SW480 (cell line): ENCODE data around the gene SLC38A2.
"Not testable (repeated sequence)": the region's sequence is repeated elsewhere in the genome, so short reads cannot be mapped to it uniquely, and the experiment has no call there.

Source experiments
- DNase-seq: peaks from one replicate; pipeline ENCODE4 v3.0.0-alpha.2; 2016; ENCODE audit warnings: low spot score

SLC38A2 gene

DNA sequence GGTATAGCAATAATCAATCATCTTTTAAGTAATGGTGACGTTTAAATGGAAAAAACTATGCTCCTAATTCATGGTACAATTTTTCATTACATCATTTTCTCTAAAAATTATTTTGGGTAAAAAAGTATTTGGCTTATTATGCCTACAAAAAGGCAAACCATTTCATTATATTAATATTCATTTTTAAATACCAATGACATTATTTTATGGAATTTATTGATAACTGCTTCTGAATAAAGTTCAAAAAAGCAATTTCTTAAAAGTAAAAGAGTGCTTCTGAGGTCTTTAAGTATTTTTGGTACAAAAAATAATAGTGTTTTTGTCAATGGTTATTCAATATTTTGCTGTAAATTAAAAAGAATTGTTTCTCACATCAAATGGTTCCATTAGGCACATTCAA, 12.2 kb downstream of the SLC38A2 start:
- no peak for DNase-seq

DNA sequence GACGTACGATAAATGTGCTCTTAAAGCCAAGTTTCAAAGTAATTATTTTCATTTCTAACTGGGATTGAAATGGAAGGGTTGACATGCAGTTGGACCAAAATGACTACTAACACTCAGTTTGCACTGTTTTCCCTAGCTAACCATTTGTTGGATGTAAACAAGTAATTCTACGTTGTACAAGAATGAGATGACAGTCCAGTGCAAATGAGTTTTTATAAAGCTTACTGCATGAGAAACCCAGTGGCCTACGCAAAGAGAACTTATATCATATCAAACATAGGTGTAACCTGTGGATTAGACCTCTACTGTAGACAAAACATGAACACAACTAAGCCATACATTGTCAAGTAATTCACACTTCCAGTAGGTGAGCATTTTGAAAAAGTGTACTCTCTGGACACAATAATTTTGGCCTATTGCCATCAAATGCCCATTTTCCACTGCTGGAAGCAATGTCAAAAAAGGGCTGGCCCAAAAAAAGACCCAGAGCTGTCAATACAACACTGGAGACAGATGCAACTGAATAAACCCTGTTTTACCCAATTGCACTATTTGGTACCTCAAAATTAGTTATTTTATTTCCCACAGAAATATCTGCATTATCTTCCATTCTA, 12.8 kb downstream of the SLC38A2 start:
- DNase-seq: no peak

DNA sequence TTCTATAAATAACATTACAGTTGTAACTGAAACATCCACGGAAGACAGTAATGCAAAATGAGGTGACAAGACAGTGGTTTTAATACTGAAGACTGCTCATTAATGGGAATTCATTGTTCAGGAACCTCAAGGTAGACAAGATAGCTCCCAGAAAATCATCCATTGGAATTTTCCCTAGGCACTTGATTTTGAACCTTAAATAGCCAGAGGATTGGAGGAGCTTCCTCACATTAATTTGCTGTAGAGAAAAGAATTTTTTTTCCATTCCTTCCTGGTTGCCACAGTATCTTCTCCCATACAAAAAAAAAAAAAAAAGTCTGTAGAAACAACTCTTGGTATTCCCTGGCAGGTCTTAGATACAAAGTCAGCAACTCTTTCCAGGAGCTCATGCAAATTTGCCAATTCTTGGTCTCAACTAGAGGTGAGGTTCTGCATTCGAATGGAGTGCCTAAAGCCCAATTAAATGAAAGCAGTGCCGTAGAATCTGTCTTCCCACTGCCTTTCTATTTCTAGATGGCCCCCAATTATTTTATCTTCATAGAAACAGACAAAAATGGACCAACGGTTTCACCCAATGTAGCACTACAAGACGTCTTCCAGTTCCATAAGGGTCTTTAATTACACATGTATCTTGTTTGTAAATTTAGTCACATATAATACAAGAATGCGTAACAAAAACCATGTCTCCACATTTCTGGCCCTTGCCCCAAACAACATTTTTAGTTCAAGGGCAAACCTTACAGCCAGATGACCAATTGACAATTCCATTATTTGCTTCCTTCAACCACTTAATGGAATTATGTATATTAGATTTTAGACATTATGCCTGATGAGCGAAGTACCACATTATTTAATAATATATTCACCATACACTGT, 13.5 kb downstream of the SLC38A2 start:
- no peak for DNase-seq

DNA sequence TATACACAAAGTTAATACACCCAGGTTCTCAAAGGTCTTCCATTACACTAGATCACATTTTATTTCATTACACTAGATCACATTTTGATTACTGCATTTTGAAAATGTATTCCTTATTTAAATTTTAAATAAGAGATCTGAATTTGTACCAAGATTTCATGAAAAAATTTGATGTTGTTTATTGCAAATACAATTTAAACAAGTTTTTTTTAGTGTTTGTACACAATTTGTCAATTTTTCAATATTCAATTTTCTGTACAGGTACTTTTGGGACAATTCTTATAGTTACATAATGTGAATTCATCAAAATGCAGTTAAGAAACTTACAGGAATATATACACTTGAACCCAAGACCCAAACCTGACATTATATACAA, 14.3 kb downstream of the SLC38A2 start:
- DNase-seq: no peak

DNA sequence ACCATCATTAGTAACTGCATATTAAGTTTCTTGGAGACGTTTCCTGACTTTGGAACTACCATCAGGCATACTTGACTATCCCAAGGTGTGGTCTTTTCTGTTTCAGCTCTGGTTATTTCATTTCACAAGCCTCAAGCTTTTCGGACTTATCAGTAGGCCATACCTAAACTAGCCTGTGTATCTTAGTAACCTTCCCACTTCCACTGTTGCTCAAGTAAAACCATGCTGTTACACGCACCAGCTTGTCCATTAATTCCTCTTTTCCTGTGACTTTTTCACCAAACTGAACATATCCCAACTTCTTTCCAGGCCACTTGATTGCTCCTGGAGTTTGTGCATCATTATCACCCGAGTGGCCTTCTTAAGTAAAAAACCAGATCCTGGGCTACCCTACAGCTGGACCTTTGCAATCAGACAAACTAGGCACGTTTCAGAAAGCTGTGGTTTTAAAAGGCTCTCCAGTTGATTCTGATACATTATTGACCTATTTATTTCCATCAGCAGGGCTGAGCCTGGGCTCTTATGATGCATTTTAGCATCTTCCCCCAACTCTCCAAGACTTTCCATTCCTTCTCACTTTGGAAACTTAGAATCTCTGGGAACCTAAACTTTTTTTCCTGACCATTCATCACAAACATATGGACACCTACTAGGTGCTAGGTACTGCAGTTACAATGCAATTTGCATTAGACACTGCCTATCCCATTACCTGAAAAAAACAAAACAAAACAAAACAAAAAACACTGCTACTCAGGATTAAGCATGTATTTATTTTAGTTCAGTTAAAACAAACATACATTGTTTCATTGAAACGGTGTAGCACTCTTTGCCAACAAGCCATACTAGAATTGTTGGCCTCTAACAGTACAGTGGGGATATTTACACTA, 14.9 kb downstream of the SLC38A2 start:
- peak; percentile 66 for DNase-seq

DNA sequence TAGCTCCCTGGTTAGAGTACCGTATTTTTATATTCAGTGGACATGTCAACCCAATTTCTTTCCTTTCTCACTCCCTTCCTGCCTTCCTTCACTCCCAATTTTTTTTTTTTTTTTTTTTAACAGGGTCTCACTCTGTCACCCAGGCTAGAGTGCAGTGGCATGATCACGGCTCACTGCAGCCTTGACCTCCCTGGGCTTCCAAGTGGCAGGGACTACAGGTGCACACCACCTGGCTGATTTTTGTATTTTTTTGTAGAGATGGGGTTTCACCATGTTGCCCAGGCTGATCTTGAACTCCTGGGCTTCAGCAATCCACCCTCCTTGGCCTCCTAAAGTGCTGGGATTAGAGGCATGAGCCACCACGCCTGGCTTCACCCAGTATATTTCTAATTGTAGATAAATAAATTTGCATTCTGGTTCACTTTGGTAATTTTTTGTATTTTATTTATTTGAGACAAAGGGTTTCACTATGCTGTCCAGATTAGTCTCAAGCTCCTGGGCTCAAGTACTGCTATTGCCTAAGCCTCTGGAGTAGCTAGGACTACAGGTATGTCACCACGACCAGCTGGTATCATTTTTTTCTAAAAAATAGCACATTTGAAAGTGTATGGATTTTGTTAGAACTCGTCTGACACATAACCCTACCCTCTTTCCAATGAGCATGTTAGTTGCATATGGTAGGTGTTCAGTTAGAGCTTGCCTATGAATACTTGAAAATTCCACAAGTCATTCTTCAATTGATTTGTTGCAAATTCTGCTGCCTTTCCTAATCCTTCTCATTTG, 15.7 kb downstream of the SLC38A2 start:
- DNase-seq: no peak

DNA sequence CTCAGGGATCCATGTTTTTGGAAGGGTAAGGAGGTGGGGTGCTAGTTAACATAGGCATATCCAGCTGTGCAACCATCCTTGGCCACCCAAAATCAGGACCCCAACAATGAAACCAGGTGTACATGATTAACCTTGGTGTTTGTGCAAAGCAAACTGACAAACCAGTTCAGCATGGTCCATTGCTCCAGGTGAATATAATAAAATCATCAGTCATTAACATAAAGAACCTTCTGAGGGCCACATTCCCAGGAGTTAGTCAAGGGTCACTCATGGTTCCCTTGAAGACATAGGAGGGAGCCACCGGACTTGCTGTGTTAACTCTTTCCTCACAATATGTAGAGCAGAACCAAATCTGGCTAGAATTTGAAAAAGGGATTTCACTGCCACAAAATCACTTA, 17.8 kb downstream of the SLC38A2 start:
- DNase-seq: no peak

DNA sequence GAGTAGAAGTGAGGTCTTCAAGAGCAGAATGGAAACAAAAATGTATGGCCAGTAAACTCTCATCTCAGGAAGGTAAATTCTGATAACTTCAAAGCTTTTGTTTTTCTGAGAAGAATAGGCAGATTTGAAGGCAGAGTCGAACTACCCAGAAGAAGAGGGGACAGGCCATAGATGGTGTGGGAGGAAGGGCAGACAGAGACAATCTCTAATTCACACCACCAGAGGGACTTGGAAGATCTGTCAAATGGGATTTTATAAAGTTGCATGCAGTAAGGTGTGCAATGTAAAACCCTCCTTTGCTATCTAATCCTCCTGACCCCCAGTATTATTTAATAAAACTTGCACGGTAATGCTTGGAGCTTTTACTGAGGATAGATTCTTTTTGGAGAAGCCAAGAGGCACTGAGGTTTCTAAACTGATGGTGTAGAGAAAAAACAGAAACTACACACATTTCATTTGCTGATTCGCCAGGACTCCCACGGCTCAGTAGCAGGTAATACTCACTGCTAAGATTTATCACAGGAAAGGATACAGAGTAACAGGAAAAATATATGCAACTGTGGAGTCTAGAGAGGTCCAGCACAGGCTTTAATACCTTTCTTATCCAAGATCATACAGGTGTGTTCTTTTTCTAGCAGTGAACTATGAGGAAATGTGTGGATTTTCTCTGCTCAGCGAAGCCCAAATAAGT, 18.3 kb downstream of the SLC38A2 start:
- DNase-seq: no peak

DNA sequence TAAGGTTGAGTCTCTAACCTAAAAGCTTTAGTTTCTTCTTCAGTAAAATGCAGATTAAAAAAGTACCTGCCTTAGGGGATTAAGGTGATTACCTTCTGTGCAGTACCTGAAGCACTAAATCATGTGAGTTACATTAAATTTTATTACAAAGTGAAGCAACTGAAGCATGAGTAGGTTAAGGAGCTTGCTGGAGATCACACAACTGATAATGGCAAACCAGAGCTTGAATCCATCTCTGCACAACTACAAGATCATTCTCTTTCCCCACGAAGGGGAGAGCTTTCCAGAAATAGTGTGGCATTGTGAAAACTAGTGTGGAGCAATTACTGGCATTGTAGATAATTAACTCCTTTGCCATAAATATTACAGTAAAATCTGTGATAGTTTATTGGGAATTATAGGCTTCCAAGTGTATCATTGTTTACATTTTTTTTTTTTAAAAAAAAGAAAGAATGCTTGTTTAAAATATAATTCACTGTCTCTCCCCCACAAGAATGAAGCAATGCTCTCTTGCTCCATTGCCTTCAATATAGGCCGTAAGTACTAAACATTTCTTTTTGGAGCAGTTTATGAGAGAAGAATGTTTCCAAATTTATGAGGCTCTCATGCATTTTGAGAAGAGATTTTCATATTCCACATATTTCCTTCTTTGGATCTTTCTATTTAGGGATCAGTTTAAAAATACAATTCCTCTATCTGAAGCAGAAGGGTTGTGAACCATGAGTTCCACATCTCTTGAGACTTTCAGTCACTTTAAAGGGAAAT, 20.5 kb downstream of the SLC38A2 start:
- no peak for DNase-seq

DNA sequence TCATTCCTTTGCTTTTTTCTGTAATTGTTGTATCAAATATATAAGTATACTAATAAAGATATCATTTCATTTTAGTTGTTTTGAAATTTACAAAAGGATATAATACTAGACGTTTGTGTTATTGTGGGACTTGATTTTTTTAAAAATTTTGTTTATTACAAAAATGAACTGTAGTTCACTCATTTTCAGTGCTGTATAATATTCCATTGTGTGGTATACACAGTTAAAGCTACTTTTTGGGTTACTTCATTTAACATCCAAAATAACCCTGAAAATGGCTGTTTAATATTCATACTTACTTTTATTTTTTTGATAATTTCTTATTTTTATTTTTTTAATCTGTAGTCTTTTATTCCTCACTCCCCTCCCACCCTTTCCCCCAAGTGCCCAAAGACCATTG, 21.4 kb downstream of the SLC38A2 start:
- no peak for DNase-seq

DNA sequence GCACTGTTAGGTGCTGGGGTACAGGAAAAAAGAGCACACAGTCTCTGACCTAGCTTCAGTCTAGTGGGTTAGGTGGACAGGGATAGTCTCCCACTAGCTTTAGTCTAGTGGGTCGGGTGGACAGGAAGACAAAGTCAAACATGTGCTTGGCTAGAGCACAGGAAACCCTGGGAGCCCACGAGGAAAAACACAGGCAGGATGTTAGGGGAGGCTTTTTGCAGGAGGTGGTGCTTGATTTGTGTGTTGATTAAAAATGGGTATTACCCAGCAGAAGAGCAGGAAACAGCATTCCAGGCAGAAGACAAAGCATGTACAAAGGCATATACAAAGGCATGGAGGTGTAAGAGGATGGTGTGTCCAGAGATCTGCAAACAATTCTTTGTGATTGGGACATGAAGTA, 23.3 kb downstream of the SLC38A2 start:
- no peak for DNase-seq

DNA sequence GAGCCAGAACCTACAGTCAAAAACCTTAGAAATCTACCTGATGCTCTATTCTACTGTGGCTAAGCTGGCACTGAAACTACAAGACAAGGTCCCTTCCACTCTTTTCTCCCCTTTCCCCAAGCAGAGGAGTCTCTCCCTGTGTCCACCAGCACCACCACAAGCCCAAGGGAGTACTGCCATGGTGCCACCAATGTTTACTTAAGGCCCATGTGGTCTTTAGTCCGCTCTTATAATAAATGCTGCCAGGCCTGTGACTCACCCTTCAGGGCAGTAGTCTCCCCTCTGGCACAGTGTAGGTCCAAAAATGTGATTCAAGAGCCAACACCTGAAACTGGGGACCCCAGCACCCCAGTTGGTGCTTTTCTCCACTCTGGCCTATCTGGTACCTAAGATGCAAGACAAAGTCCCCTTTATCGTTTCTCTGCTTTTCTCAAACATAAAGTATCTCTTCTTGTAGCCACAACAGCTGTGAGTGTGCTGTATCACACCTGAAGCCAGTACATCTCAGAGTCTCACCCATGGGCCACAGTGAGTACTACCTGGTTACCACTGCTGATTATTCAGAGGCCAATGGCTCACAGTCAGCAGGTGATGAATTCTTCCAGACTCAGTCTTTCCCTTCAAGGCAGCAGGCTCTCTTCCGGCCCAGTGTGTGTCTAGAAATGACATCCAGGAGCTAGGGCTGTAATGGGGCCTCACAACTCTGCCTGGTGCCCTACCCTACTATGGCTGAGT, 29.3 kb downstream of the SLC38A2 start:
- peak; percentile 48 for DNase-seq

DNA sequence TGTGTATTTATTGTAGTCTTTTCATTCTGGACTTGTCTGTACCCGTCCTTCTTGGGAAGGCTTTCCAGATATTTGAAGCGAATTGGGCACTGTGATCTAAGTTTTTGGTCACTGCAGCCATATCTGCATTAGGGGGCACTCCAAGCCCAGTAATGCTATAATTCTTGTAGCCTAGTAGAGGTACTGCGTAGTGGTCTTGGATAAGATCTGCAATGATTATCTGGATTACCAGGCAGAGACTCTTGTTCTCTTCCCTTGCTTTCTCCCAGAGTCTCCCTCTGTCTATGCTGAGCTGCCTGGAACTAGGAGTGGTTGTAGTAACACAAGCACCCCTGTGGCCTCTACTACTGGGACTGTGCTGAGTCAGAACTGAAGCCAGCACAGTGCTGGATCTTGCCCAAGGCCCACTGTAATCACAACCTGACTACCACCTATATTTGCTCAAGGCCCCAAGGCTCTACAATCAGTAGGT, 30.0 kb downstream of the SLC38A2 start:
- DNase-seq: peak; percentile 31

DNA sequence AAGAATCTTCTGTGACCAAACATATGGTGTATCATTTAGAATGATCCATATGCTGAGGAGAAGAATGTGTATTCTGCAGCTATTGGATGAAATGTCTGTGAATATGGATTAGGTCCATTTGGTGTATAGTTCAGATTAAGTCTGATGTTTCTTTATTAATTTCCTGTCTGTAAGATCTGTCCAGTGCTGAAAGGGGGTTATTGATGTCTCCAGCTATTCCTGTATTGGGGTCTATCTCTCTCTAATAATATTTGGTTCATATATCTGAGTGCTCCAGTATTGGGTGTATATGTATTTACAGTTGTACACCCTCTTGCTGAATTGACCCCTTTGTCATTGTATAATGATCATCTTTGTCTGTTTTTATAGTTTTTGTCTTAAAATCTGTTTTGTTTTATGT, 33.5 kb downstream of the SLC38A2 start:
- DNase-seq: no peak

DNA sequence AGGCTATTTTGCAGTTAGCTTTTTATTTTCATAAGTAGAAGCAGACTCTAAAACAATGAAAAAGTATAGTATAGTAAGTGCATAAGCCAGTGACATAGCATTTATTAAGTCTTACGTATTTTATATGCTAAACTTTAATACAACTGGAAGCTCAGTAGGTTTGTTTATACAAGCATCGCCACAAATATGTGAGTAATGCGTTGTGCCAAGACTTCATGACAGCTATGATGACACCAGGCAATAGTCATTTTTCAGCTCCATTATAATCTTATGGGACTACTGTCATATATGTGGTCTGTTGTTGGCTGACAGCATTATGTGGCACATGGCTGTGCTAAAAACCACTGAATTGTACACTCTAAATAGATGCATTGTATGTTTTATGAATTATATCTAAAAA, 40.3 kb downstream of the SLC38A2 start:
- DNase-seq: peak; percentile 65

DNA sequence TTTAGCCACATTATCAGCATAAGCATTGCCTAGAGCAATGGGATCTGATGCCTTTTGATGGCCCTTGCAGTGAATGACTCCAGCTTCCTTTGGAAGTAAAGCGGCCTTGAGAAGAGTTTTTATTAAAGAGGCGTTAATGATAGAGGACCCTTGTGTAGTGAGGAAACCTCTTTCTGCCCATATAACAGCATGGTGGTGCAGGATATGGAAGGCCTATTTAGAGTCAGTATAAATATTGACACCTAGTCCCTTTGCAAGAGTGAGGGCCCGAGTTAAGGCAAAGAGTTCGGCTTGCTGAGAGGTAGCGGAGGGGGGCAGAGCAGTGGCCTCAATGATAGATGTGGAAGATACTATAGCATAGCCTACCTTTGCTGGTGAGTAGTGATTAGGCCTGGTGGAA, 47.5 kb downstream of the SLC38A2 start:
- not testable (repeated sequence) for DNase-seq

DNA sequence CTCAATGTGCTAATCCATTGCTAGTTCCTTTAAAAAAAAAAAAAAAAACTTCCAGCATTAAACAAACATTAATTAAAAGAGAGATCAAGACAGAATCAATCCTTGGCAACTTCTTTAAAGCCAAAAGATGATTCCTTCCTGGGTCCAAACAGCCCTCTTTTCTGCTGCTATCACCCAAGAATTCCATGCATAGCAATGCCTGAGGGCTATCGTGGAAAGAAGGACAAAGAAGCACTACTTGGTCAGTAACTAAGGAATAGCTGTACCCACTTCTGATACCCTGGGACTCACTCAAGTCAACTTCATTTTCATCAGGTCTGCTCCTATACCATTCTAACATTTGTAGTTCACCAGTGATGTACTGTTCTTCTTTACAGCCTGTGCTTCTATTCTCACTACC, 51.8 kb downstream of the SLC38A2 start:
- no peak for DNase-seq

DNA sequence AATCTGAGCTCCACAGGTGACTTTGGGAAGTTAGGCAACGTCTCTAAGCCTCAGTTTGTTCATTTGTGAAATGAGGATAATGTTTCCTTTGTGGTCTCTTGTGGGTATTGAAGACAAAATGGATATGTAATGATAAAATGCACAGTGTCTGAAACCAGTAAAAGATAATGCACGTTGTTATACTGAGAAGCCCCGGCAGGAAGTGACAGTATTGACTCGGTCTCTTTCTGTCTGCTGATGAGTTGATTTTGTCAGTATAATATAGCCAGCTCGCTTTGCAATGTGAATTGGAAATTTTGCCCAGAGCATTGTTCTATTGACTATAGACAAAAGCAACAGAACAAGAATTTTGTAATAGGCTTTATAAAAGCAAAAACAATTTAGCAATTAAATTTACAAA, 54.5 kb downstream of the SLC38A2 start:
- no peak for DNase-seq
